NCI-H2227 (cell line): Measurements from ENCODE around the gene KIF13A.
"Not testable (repeated sequence)": the region's sequence is repeated elsewhere in the genome, so short reads cannot be mapped to it uniquely, and the experiment has no call there.

Experiments used
- DNase-seq: peaks from one replicate; lab custom pipeline; 2025; ENCODE audit not compliant: unreplicated experiment; lab: John Stamatoyannopoulos, UW

Gene KIF13A

GRCh38 chr6:17971128-17972073 is 16.0 kb downstream of the KIF13A start:
- no peak for DNase-seq

GRCh38 chr6:17968876-17969275 is 18.6 kb downstream of the KIF13A start:
- DNase-seq, result no peak

GRCh38 chr6:17967668-17968518 is 19.5 kb downstream of the KIF13A start:
- DNase-seq, result no peak

GRCh38 chr6:17966451-17966850 is 21.0 kb downstream of the KIF13A start:
- DNase-seq, result no peak

- no peak for DNase-seq
These were observed 22.0 kb downstream of the KIF13A start for GRCh38 chr6:17965397-17965796.

- DNase-seq, result no peak
These were observed 22.8 kb downstream of the KIF13A start for GRCh38 chr6:17964633-17965032.

- DNase-seq, result peak; percentile 14
These were observed 24.9 kb downstream of the KIF13A start for GRCh38 chr6:17962436-17963031.

- DNase-seq, result no peak
These were observed 28.1 kb downstream of the KIF13A start for GRCh38 chr6:17959302-17959701.

GRCh38 chr6:17957904-17958620 is 29.4 kb downstream of the KIF13A start:
- no peak for DNase-seq

- no peak for DNase-seq
These were observed 29.9 kb downstream of the KIF13A start for GRCh38 chr6:17957498-17957897.

GRCh38 chr6:17957086-17957485 is 30.3 kb downstream of the KIF13A start:
- DNase-seq, result no peak

GRCh38 chr6:17950095-17950494 is 37.3 kb downstream of the KIF13A start:
- no peak for DNase-seq

- no peak for DNase-seq
These were observed 38.3 kb downstream of the KIF13A start for GRCh38 chr6:17949168-17949567.

- DNase-seq, result no peak
These were observed 38.7 kb downstream of the KIF13A start for GRCh38 chr6:17948725-17949124.

- not testable (repeated sequence) for DNase-seq
These were observed 39.9 kb downstream of the KIF13A start for GRCh38 chr6:17947574-17947973.

- DNase-seq, result no peak
These were observed 41.9 kb downstream of the KIF13A start for GRCh38 chr6:17945575-17945974.

GRCh38 chr6:17945111-17945510 is 42.3 kb downstream of the KIF13A start:
- no peak for DNase-seq

- DNase-seq, result no peak
These were observed 46.1 kb downstream of the KIF13A start for GRCh38 chr6:17941318-17941717.

- DNase-seq, result no peak
These were observed 47.2 kb downstream of the KIF13A start for GRCh38 chr6:17940151-17940792.

- no peak for DNase-seq
These were observed 48.5 kb downstream of the KIF13A start for GRCh38 chr6:17938901-17939300.
